B cell (primary cell): ENCODE data around the gene SP100. TPM values are rescaled to one million over a fixed set of nuclear protein-coding genes. Genes with fewer than 3 reads are reported as not detected.

Experiments
- ATAC-seq: fragments of 200-7000 bp; cut with Tn5 transposase; one replicate; pipeline ENCODE4 v1.10.0; 2021; ENCODE audit warnings: low read depth, mild to moderate bottlenecking, moderate number of reproducible peaks, moderate library complexity
- CTCF ChIA-PET: fragments of 350-600 bp; sonication (Branson Sonifier 250); formaldehyde crosslinking; loops from one replicate; lab custom pipeline; 2021; ENCODE audit warnings: antibody characterized with exemption, inconsistent platforms; lab: Charles Lee
- POLR2A ChIA-PET: fragments of 350-600 bp; sonication (Branson Sonifier 250); formaldehyde crosslinking; loops from one replicate; lab custom pipeline; 2021; ENCODE audit warnings: antibody characterized with exemption; lab: Charles Lee
- DNase-seq: peaks from one replicate; pipeline ENCODE4 v3.0.0; 2013
- H2AFZ ChIP-seq: 2 replicates; pipeline ENCODE4 v1.6.1; 2012; ENCODE audit warnings: mild to moderate bottlenecking, low read depth, low read length; ENCODE audit not compliant: insufficient read depth, poor library complexity, severe bottlenecking
- H3K27ac ChIP-seq, 2 donors: 1 replicate in 1 of 2; 2 replicates in 1 of 2; pipeline ENCODE4 v1.5.1; 2012 to 2013; ENCODE audit warnings: low read length in 2 of 2, mild to moderate bottlenecking in 2 of 2, moderate library complexity in 1 of 2
- H3K27me3 ChIP-seq, 4 experiments: fragments of 200-600 bp in 1 of 4; sonication (generic) in 1 of 4; replicated peaks in 1 of 4; 1 replicate in 2 of 4; 2 replicates in 2 of 4; pipeline versions ENCODE4 v1.6.1 to v1.7.0; 2013 to 2016; ENCODE audit warnings: low read length in 3 of 4, mild to moderate bottlenecking in 2 of 4, mixed read lengths in 1 of 4, moderate library complexity in 1 of 4; ENCODE audit not compliant: insufficient read depth in 4 of 4, control insufficient read depth in 3 of 4; ENCODE audit errors: control extremely low read depth in 1 of 4
- H3K36me3 ChIP-seq, 2 experiments: replicated peaks in 1 of 2; 1 replicate in 1 of 2; 2 replicates in 1 of 2; pipeline versions ENCODE4 v1.6.1 to v1.7.1; 2013; ENCODE audit warnings: low read length in 1 of 2; ENCODE audit not compliant: insufficient read depth in 2 of 2, control insufficient read depth in 1 of 2; ENCODE audit errors: control extremely low read depth in 1 of 2, extremely low read depth in 1 of 2
- H3K4me1 ChIP-seq, 2 donors: fragments of 200-600 bp in 1 of 2; sonication (generic) in 1 of 2; 1 replicate in 1 of 2; 2 replicates in 1 of 2; pipeline versions ENCODE4 v1.5.1 to v1.6.1; 2013 to 2017; ENCODE audit warnings: low read length in 2 of 2; ENCODE audit not compliant: control insufficient read depth in 2 of 2, insufficient read depth in 2 of 2
- H3K4me2 ChIP-seq: replicated peaks from 2 replicates; pipeline ENCODE3; 2012; ENCODE audit warnings: mild to moderate bottlenecking, low read depth, low read length; ENCODE audit not compliant: poor library complexity, severe bottlenecking
- H3K4me3 ChIP-seq, 5 experiments: fragments of 200-600 bp in 1 of 5; sonication (generic) in 1 of 5; 1 replicate in 3 of 5; 2 replicates in 2 of 5; pipeline versions ENCODE4 v1.5.1 to v1.7.0; 2011 to 2016; ENCODE audit warnings: low read length in 4 of 5, mild to moderate bottlenecking in 4 of 5, low read depth in 2 of 5, control low read depth in 1 of 5, moderate library complexity in 1 of 5; ENCODE audit not compliant: insufficient read depth in 1 of 5; ENCODE audit errors: control extremely low read depth in 1 of 5, extremely low read depth in 1 of 5
- H3K79me2 ChIP-seq: fragments of 200-600 bp; sonication (generic); one replicate; pipeline ENCODE4 v1.6.0; 2016; ENCODE audit warnings: low read length; ENCODE audit not compliant: control insufficient read depth, insufficient read depth
- H3K9ac ChIP-seq: fragments of 200-600 bp; sonication (generic); 2 replicates; pipeline ENCODE4 v1.6.1; 2017; ENCODE audit warnings: mild to moderate bottlenecking, low read length, moderate library complexity
- H3K9me3 ChIP-seq, 3 donors: one replicate each; pipeline versions ENCODE4 v1.6.1 to v1.7.1; 2013; ENCODE audit warnings: low read length in 2 of 3; ENCODE audit not compliant: control insufficient read depth in 2 of 3, insufficient read depth in 1 of 3; ENCODE audit errors: control extremely low read depth in 1 of 3
- H4K20me1 ChIP-seq: 2 replicates; pipeline ENCODE4 v1.6.0; 2012; ENCODE audit warnings: mild to moderate bottlenecking, low read length; ENCODE audit not compliant: insufficient read depth, control insufficient read depth, poor library complexity, severe bottlenecking
- H3K27ac Mint-ChIP-seq: one replicate; pipeline ENCODE4 v1.8.0; 2021; ENCODE audit warnings: mixed read lengths
- H3K27me3 Mint-ChIP-seq: one replicate; pipeline ENCODE4 v1.8.0; 2021; ENCODE audit warnings: mixed read lengths
- H3K4me1 Mint-ChIP-seq: one replicate; pipeline ENCODE4 v1.8.0; 2021; ENCODE audit warnings: mixed read lengths
- H3K4me3 Mint-ChIP-seq: one replicate; pipeline ENCODE4 v1.8.0; 2021; ENCODE audit warnings: mixed read lengths
- H3K9me3 Mint-ChIP-seq: one replicate; pipeline ENCODE4 v1.8.0; 2022; ENCODE audit warnings: mixed read lengths; ENCODE audit not compliant: insufficient read depth
- CTCF ChIP-seq: fragments of 200-600 bp; IDR thresholded peaks from one replicate; pipeline ENCODE4 v1.8.0; 2022; ENCODE audit warnings: antibody characterized with exemption, mild to moderate bottlenecking
- EZH2 ChIP-seq: IDR thresholded peaks from 2 replicates; pipeline ENCODE4 v1.6.1; 2012; ENCODE audit warnings: borderline replicate concordance, low read depth, mild to moderate bottlenecking, moderate library complexity, low read length; ENCODE audit not compliant: insufficient read depth, poor library complexity, severe bottlenecking
- WGBS: methylation state at CpG from one replicate; pipeline ENCODE4 v1.1.5; 2013; ENCODE audit warnings: missing lambda C conversion rate; ENCODE audit not compliant: insufficient coverage; 5-methylcytosine and 5-hydroxymethylcytosine counted together
- intact Hi-C: fragments of 100-400 bp; cut with micrococcal nuclease; formaldehyde crosslinking; loops from one replicate; pipeline ENCODE4 v1.10.0; 2022
- polyA plus RNA-seq: library from polyadenylated mRNA; depleted of rRNA; stranded (reverse); fragments of >200 nt; gene quantifications from 2 replicates; pipeline ENCODE4 v1.2.3, GENCODE V29; 2012
- total RNA-seq, 2 donors: library from RNA; stranded (reverse); fragments of 120-200 nt in 1 of 2; gene quantifications; 1 replicate in 1 of 2; 2 replicates in 1 of 2; pipeline versions ENCODE4 v1.2.3 to v1.2.4, GENCODE V29; 2013 to 2022

The SP100 gene
- total and polyA plus RNA-seq, 2 donors (not counting 1 experiment from before 2014, with no cell fraction given): 209 to 554 TPM

- no peak overlapping the region for H2AFZ ChIP-seq
- TF ChIP-seq CTCF (no peak), EZH2 (no peak)
- no peak overlapping the region for H3K9ac ChIP-seq
- peaks cover 39% of the 10 kb centered on the region for H4K20me1 ChIP-seq
- H3K9me3 ChIP-seq: no peaks in the 10 kb centered on the region
- intact Hi-C loops: no loop called here
- H3K4me3 ChIP-seq: no peak overlapping the region
- H3K4me1 Mint-ChIP-seq: peaks cover 87% of the 10 kb centered on the region
- ATAC-seq: no peak
- H3K4me2 ChIP-seq: peak overlapping the region; percentile 74
- H3K27me3 ChIP-seq: no peaks in the 10 kb centered on the region
- H3K27ac Mint-ChIP-seq: peak overlapping the region; percentile 38
- POLR2A ChIA-PET: no interaction called here
- H3K4me3 Mint-ChIP-seq: peak overlapping the region; percentile 46
- CTCF ChIA-PET: interaction anchor here (0.6 to 1.0 kb wide), 3 partner anchors 9 to 189 kb away, joined by 3 to 4 read pairs (median 3); no protein-coding TSS in a partner anchor
- DNase-seq: no peak
- H3K27ac ChIP-seq: peak overlapping the region in 1 of 2 donors; percentile 48
- peaks cover 8 to 59% of the 10 kb centered on the region in 2 experiments for H3K36me3 ChIP-seq
- H3K9me3 Mint-ChIP-seq: no peaks in the 10 kb centered on the region
- H3K79me2 ChIP-seq: peaks cover 100% of the 10 kb centered on the region
- peaks cover 56 to 84% of the 10 kb centered on the region in 2 donors for H3K4me1 ChIP-seq
- no peaks in the 10 kb centered on the region for H3K27me3 Mint-ChIP-seq
- WGBS: 100% methylated on average over 2 of the region's 4 CpGs
Observed at GRCh38 chr2:230422149-230422548, 6.1 kb downstream of the SP100 start.

- Histone ChIP-seq H3K9me3 (peaks cover 0 to 11% (median 4%) of the 10 kb centered on the region in 3 donors), H3K36me3 (peaks cover 9 to 62% of the 10 kb centered on the region in 2 experiments), H3K9ac (peak overlapping the region; percentile 42), H2AFZ (no peak overlapping the region), H3K4me3 (peak overlapping the region in 1 of 5 experiments; percentile 46), H3K4me1 (peaks cover 46 to 83% of the 10 kb centered on the region in 2 donors), H3K27ac (peak overlapping the region in 1 of 2 donors; percentile 50), H3K4me2 (peak overlapping the region; percentile 74), H4K20me1 (peaks cover 39% of the 10 kb centered on the region), H3K27me3 (no peaks in the 10 kb centered on the region), H3K79me2 (peaks cover 100% of the 10 kb centered on the region)
- Mint-ChIP-seq H3K27ac (peak overlapping the region; percentile 50), H3K4me3 (peak overlapping the region; percentile 78), H3K9me3 (no peaks in the 10 kb centered on the region), H3K4me1 (peaks cover 83% of the 10 kb centered on the region), H3K27me3 (no peaks in the 10 kb centered on the region)
- no peak for DNase-seq
- TF ChIP-seq EZH2: no peak
- TF ChIP-seq CTCF: no peak
- CTCF ChIA-PET: no interaction called here
- POLR2A ChIA-PET: interaction anchor here (0.7 to 0.8 kb wide), 2 partner anchors 11 to 148 kb away, joined by 3 to 4 read pairs; no protein-coding TSS in a partner anchor
- intact Hi-C loops: no loop called here
- ATAC-seq: no peak
- 94% methylated on average over 2 of the region's 3 CpGs for WGBS
Observed at GRCh38 chr2:230423851-230424458, 8.0 kb downstream of the SP100 start.
